ENCODE results near the gene MYH14. TPM values are rescaled to one million over a fixed set of nuclear protein-coding genes. Genes with fewer than 3 reads are reported as not detected.
A peak's percentile ranks its signal among the peaks of the same experiment; 100 is the strongest.

MYH14 gene
- polyA plus RNA-seq, 1 donor (not counting 4 experiments of a cell fraction or from before 2014, with no cell fraction given), result 0.20 TPM

- no peak for DNase-seq (ENCODE audit: low read depth, low spot score)
- H3K9ac ChIP-seq (ENCODE audit: control insufficient read depth, extremely low read depth, insufficient read depth, low read length), result no peak overlapping the region
- H3K27me3 ChIP-seq (ENCODE audit: control insufficient read depth, extremely low read depth, insufficient read depth, low read length), result no peaks in the 10 kb centered on the region
- peak in 1 of 3 experiments; percentile 9 for TF ChIP-seq CTCF (optimal IDR thresholded peaks at IDR 0.05 in 1 of 3, IDR thresholded peaks at IDR 0.05 in 1 of 3, conservative IDR thresholded peaks at IDR 0.05 in 1 of 3; ENCODE audit: extremely low read depth in 1 of 3, insufficient read depth in 2 of 3, low read length in 3 of 3)
- no peak for TF ChIP-seq EZH2 (IDR thresholded peaks at IDR 0.05; ENCODE audit: low read length)
- dilution Hi-C loops (cut with MboI; ENCODE audit: extremely low pct_ligation_motif_present, low sequenced_read_pairs), result no loop called here
- no peaks in the 10 kb centered on the region for H3K9me1 ChIP-seq (ENCODE audit: control insufficient read depth, extremely low read depth, insufficient read depth, low read length)
- no peak overlapping the region for H3K4me2 ChIP-seq (ENCODE audit: control insufficient read depth, extremely low read depth, insufficient read depth, low read depth, low read length)
- no peaks in the 10 kb centered on the region for H3K79me2 ChIP-seq (ENCODE audit: control insufficient read depth, insufficient read depth, low read length)
- no peak for FAIRE-seq
- no peaks in the 10 kb centered on the region for H4K20me1 ChIP-seq (ENCODE audit: control insufficient read depth, extremely low read depth, insufficient read depth, low read length)
- no peaks in the 10 kb centered on the region for H3K4me1 ChIP-seq (ENCODE audit: control insufficient read depth, extremely low read depth, insufficient read depth, low read length)
- no peak overlapping the region for H2AFZ ChIP-seq (ENCODE audit: control insufficient read depth, low read length)
- H3K4me3 ChIP-seq (ENCODE audit: control insufficient read depth in 2 of 3, extremely low read depth in 1 of 3, insufficient read depth in 2 of 3, low read depth in 1 of 3, low read length in 3 of 3), result no peak overlapping the region
- H3K9me3 ChIP-seq (ENCODE audit: control insufficient read depth, low read depth, low read length), result no peaks in the 10 kb centered on the region
- no peaks in the 10 kb centered on the region for H3K36me3 ChIP-seq (ENCODE audit: control insufficient read depth in 2 of 2, extremely low read depth in 1 of 2, insufficient read depth in 2 of 2, low read length in 2 of 2)
- H3K27ac ChIP-seq (ENCODE audit: control insufficient read depth, insufficient read depth, low read length), result no peak overlapping the region
Measured at GRCh38 chr19:50155520-50156109, 47.8 kb upstream of the MYH14 start.

GRCh38 chr19:50158577-50158976 is 44.8 kb upstream of the MYH14 start:
- Histone ChIP-seq H3K27ac (ENCODE audit: control insufficient read depth, insufficient read depth, low read length) (no peak overlapping the region), H3K4me1 (ENCODE audit: control insufficient read depth, extremely low read depth, insufficient read depth, low read length) (no peaks in the 10 kb centered on the region), H3K27me3 (ENCODE audit: control insufficient read depth, extremely low read depth, insufficient read depth, low read length) (no peaks in the 10 kb centered on the region), H3K9me3 (ENCODE audit: control insufficient read depth, low read depth, low read length) (no peaks in the 10 kb centered on the region), H3K9ac (ENCODE audit: control insufficient read depth, extremely low read depth, insufficient read depth, low read length) (no peak overlapping the region), H3K9me1 (ENCODE audit: control insufficient read depth, extremely low read depth, insufficient read depth, low read length) (no peaks in the 10 kb centered on the region), H3K4me3 (ENCODE audit: control insufficient read depth in 2 of 3, extremely low read depth in 1 of 3, insufficient read depth in 2 of 3, low read depth in 1 of 3, low read length in 3 of 3) (no peak overlapping the region), H3K4me2 (ENCODE audit: control insufficient read depth, extremely low read depth, insufficient read depth, low read depth, low read length) (no peak overlapping the region), H4K20me1 (ENCODE audit: control insufficient read depth, extremely low read depth, insufficient read depth, low read length) (no peaks in the 10 kb centered on the region), H3K79me2 (ENCODE audit: control insufficient read depth, insufficient read depth, low read length) (no peaks in the 10 kb centered on the region), H2AFZ (ENCODE audit: control insufficient read depth, low read length) (no peak overlapping the region), H3K36me3 (ENCODE audit: control insufficient read depth in 2 of 2, extremely low read depth in 1 of 2, insufficient read depth in 2 of 2, low read length in 2 of 2) (no peaks in the 10 kb centered on the region)
- dilution Hi-C loops (cut with MboI; ENCODE audit: extremely low pct_ligation_motif_present, low sequenced_read_pairs), result no loop called here
- no peak for FAIRE-seq
- DNase-seq (ENCODE audit: low read depth, low spot score), result no peak
- TF ChIP-seq CTCF (optimal IDR thresholded peaks at IDR 0.05 in 1 of 3, IDR thresholded peaks at IDR 0.05 in 1 of 3, conservative IDR thresholded peaks at IDR 0.05 in 1 of 3; ENCODE audit: extremely low read depth in 1 of 3, insufficient read depth in 2 of 3, low read length in 3 of 3) (no peak), EZH2 (IDR thresholded peaks at IDR 0.05; ENCODE audit: low read length) (no peak)
